IPS-NIHi7 (cell line): ENCODE results near the gene ERMARD.
A peak's percentile ranks its signal among the peaks of the same experiment; 100 is the strongest.

Experiments
- DNase-seq: peaks from one replicate; pipeline ENCODE4 v3.0.0; 2012; ENCODE audit warnings: mixed read lengths; ENCODE audit errors: extremely low spot score

The ERMARD gene

GRCh38 chr6:169783971-169784820, 32.8 kb downstream of the ERMARD start:
- DNase-seq: no peak

GRCh38 chr6:169784821-169785340, 33.5 kb downstream of the ERMARD start:
- DNase-seq: no peak

- DNase-seq: no peak
Observed at GRCh38 chr6:169785566-169785965, 34.1 kb downstream of the ERMARD start.

- DNase-seq: no peak
Observed at GRCh38 chr6:169786349-169786748, 34.9 kb downstream of the ERMARD start.

- DNase-seq: no peak
Observed at GRCh38 chr6:169787797-169788196, 36.4 kb downstream of the ERMARD start.

- DNase-seq: no peak
Observed at GRCh38 chr6:169788809-169789145, 37.4 kb downstream of the ERMARD start.

GRCh38 chr6:169789146-169789943, 37.9 kb downstream of the ERMARD start:
- DNase-seq: no peak

GRCh38 chr6:169789944-169790927, 38.8 kb downstream of the ERMARD start:
- DNase-seq: peak; percentile 93

GRCh38 chr6:169791721-169792131, 40.3 kb downstream of the ERMARD start:
- DNase-seq: no peak

- DNase-seq: no peak
Observed at GRCh38 chr6:169792306-169793015, 41.0 kb downstream of the ERMARD start.

- no peak for DNase-seq
Observed at GRCh38 chr6:169793408-169793807, 42.0 kb downstream of the ERMARD start.

- no peak for DNase-seq
Observed at GRCh38 chr6:169794317-169795055, 43.1 kb downstream of the ERMARD start.

GRCh38 chr6:169795196-169795595, 43.8 kb downstream of the ERMARD start:
- DNase-seq: no peak

GRCh38 chr6:169798764-169799473, 47.5 kb downstream of the ERMARD start:
- no peak for DNase-seq

GRCh38 chr6:169799474-169799926, 48.1 kb downstream of the ERMARD start:
- DNase-seq: no peak

GRCh38 chr6:169800116-169800667, 48.8 kb downstream of the ERMARD start:
- DNase-seq: no peak

- peak; percentile 45 for DNase-seq
Observed at GRCh38 chr6:169800668-169801395, 49.4 kb downstream of the ERMARD start.

GRCh38 chr6:169801396-169802160, 50.2 kb downstream of the ERMARD start:
- no peak for DNase-seq
